LNCaP clone FGC (cell line): Measurements from ENCODE around the gene PTPRR.

ENCODE experiments used
- DNase-seq: peaks from one replicate; pipeline ENCODE4 v3.0.0-alpha.2; 2011; ENCODE audit warnings: low read depth
- H3K4me3 ChIP-seq: 2 replicates; pipeline ENCODE4 v1.5.1; 2011; ENCODE audit warnings: mild to moderate bottlenecking, low read depth, low read length, control low read depth
- TF ChIP-seq, protein P1 (sequence below): IDR thresholded peaks from 2 replicates; pipeline ENCODE4 v1.5.1; 2012; ENCODE audit warnings: mild to moderate bottlenecking; ENCODE audit not compliant: control insufficient read depth, insufficient read depth; ENCODE audit errors: extremely low read depth

The PTPRR gene

DNA sequence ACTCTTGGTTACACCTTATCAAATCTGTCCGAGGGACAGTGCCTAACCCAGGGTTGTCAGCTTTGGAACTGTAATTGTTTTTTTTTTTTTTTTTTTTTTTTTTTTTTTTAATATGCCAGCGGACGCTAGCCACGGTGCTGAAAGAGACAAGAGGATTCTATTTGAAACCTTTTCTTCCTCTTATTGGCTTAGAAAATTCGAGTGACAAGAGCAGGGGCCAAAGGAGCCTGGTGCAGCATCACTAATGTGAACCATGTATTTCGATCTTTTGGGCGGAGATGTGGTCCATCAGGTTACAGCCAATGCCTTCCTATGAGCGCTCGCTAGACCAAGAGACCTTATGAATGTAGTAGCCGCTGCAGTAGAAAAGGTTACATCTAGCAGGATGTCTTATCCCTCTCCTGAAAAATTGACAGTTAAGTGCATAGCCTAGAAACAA is 922 bp downstream of the PTPRR start:
- TF ChIP-seq, protein P1, sequence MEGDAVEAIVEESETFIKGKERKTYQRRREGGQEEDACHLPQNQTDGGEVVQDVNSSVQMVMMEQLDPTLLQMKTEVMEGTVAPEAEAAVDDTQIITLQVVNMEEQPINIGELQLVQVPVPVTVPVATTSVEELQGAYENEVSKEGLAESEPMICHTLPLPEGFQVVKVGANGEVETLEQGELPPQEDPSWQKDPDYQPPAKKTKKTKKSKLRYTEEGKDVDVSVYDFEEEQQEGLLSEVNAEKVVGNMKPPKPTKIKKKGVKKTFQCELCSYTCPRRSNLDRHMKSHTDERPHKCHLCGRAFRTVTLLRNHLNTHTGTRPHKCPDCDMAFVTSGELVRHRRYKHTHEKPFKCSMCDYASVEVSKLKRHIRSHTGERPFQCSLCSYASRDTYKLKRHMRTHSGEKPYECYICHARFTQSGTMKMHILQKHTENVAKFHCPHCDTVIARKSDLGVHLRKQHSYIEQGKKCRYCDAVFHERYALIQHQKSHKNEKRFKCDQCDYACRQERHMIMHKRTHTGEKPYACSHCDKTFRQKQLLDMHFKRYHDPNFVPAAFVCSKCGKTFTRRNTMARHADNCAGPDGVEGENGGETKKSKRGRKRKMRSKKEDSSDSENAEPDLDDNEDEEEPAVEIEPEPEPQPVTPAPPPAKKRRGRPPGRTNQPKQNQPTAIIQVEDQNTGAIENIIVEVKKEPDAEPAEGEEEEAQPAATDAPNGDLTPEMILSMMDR, result no peak
- H3K4me3 ChIP-seq, result no peak overlapping the region
- no peak for DNase-seq

DNA sequence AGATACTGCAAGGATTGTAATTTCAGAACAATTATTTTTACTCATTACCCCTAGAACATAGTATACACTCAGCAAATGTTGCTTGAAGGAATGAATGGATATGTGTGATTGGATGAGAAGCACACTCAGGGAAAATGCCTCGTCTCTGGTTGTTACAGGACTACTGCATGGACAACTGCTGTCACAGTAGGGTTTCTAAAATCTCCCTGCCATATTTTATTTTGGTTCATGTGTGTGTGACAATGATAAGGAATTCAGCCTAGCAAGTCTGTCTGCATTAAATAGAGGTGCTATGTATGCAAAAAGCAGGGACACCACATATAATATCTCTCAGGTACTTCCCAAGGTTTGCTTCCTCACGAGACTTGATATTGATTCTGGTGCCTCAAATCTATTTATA is 1.4 kb downstream of the PTPRR start:
- DNase-seq, result no peak
- no peak overlapping the region for H3K4me3 ChIP-seq
- TF ChIP-seq, protein P1, result no peak

DNA sequence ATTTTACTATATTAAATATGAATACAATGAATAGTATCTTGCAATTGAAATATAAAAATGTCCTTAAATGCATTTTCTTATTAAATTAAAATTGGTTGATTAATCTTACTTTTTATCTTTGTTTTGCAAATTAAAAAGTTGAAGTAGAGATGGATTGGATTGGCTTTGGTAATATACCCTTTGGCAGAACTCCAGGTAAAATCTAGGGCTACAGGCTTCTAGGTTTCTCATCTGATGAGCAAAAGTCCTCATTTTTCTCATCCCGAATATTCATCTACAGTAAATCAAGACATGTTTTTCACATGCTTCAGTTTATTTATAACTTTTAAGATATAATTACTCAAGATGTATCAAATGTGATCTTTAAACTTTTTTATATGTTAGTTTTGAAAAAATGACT is 2.2 kb downstream of the PTPRR start:
- DNase-seq, result no peak
- no peak overlapping the region for H3K4me3 ChIP-seq
- TF ChIP-seq, protein P1, result no peak

DNA sequence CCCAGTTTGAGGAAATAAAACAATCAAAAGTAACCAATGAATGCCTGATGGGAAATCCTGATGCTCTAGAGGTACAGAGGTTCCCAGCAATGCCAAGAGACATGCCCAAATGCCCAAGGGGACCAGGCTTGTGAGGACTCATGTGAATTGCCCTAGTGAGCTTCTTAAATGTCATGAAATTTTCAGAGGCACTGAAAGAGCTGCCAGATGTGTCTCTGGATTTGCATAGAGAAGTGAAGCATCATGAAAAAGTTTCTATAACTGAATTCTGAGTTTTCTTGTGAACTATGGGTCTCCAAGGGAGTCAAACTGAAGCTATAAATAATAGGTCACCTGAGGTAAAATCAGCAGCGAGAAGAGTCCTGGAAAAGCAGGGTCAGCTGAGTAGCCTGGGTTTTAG is 9.9 kb downstream of the PTPRR start:
- TF ChIP-seq, protein P1, result no peak
- DNase-seq, result no peak
- no peak overlapping the region for H3K4me3 ChIP-seq

DNA sequence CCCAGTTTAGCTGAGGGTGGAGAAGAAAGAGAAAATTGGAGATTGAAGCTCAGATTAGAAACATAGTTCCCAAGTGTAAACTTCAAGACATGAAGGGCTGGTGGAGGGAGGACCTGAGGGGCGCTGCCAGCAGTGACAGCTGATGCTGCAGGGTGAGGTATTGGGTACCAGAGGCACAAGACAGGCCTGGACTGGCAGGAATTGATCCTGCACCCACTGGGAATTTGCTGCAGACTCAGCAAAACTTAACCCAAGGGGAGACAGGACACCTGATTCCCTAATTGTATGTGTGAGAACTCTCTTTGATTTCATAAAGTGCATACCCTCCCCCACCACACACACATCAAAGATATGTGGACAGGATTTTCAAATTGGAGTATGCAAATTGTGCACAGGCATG is 11.6 kb downstream of the PTPRR start:
- no peak for DNase-seq
- no peak overlapping the region for H3K4me3 ChIP-seq
- TF ChIP-seq, protein P1, result no peak

DNA sequence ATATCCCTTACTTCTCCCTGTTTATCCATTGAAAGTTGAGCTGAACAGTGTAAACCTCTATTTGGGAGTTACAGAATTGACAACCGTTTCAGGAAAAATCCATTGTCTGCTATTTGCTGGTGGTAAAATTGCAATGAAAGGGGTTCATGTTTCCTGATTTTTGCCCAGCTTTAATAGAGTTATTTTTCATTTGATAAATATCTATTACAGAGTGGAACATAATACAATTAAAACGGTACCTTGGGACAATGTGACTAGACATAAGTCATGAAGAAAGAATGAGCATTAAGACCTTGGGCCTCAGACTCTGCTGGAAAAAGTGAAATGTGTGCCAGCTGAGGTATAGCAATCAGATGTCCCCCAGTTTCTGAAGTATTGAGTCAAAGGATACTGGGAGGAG is 13.1 kb downstream of the PTPRR start:
- DNase-seq, result no peak
- no peak overlapping the region for H3K4me3 ChIP-seq
- TF ChIP-seq, protein P1, result no peak

DNA sequence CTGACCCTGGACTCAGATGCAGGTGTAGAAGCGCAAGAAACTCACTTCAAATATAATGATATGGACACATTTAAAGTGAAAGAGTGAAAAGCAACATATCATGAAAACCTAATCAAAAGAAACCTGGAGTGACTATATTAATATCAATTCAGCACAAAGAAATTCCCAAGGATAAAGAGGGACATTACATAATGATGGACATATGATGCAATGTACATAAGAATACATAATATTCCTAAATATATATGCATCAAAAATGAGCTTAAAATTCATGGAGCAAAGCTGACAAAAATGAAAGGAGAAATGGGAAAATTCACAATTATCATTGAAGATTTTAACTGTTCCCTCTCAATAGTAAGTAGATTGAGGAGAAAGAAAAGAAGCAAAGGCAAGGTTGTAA is 24.6 kb downstream of the PTPRR start:
- no peak overlapping the region for H3K4me3 ChIP-seq
- TF ChIP-seq, protein P1, result no peak
- DNase-seq, result no peak
